CD4-positive, alpha-beta T cell treated with Interleukin-4 for 4 hours (primary cell): ENCODE results near the gene TJP2.

Experiments used
- DNase-seq: peaks from one replicate; pipeline ENCODE4 v3.0.0-alpha.2; 2020

The TJP2 gene

DNA sequence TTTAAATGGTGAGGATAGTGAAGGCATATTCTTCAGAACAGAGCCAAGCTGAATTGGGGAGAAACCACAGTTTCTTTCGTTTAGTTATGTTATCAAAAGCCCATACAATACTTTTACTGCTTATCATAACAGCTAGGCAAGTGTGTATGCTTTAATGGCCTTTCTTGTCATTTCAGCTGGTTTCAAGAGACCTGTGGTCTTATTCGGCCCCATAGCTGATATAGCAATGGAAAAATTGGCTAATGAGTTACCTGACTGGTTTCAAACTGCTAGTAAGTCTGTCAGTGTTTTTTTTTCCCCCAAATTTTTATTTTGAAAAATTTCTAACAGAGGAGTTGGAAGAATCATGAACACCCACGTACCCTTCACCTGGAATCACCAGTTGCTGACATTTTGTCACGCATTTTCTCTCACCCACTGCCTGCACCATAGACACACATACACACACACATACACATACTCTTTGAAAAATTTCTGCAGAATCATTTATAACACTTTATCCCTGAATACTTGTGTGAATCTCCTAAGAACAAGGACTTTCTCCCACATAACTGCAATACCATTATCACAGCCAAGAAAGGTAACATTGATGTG lies 63.7 kb downstream of the TJP2 start:
- no peak for DNase-seq

DNA sequence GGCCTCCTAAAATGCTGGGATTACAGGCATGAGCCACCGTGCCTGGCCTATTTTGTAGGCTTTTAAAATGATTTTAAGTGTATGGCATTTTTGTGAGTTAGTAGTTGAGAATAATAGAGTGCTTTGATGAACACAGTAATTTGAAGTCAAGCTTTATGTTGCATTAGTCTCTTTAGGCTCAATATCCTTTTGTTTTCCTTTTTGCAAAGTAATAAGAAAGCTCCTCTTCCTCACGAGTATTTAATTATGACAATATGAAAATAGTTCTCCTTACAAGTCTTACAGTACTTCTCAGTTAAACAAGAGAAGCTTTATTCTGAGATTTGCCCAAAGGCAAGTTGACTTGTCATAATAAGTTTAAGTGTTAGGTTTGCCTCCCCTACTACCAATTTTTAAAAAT lies 69.0 kb downstream of the TJP2 start:
- DNase-seq = no peak

DNA sequence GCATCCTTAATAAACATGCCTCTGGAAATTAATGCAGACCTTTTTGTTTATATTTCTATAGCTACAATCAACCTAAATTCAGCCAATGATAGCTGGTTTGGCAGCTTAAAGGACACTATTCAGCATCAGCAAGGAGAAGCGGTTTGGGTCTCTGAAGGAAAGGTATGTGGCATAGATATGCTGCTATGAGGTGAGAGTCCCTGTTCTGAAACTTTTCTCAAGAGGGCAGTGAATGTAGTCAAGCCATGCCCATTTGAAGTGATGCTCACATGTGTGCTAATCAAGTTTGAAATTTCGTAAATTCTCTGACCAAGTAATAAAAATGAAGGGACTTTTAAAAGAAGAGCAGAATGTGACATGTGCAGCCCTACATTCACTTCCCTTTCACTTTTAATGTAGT lies 72.6 kb downstream of the TJP2 start:
- no peak for DNase-seq

DNA sequence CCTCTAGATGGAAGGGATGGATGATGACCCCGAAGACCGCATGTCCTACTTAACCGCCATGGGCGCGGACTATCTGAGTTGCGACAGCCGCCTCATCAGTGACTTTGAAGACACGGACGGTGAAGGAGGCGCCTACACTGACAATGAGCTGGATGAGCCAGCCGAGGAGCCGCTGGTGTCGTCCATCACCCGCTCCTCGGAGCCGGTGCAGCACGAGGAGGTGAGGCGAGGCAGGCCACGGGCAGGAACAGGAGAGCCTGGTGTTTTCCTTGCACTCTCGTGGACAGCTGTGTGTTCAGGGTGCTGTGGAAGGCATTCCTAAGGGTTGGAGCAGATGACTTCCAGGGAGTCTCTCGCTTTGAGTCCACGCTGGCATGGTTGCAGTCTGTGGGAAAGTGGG lies 73.9 kb downstream of the TJP2 start:
- no peak for DNase-seq

GRCh38 chr9:69249337-69249736 lies 75.3 kb downstream of the TJP2 start:
- no peak for DNase-seq

DNA sequence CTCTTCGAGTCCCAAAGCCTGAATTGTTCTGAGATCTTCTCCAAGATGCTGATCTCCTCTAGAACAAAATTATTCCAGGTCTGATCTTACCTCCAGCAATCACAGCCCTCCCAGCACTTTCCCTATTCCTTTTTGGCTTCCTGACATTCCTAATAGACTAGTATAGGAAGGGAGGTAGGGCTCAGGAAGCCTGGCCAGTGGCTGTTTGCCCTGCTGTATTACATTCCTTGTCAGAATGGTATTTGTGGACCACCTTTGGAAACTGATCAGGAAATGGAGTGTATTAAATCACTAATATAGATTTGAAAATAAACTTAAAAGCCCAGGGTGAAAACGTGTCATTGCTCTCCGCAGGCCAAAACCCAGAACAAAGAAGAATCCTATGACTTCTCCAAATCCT lies 76.6 kb downstream of the TJP2 start:
- DNase-seq = no peak

DNA sequence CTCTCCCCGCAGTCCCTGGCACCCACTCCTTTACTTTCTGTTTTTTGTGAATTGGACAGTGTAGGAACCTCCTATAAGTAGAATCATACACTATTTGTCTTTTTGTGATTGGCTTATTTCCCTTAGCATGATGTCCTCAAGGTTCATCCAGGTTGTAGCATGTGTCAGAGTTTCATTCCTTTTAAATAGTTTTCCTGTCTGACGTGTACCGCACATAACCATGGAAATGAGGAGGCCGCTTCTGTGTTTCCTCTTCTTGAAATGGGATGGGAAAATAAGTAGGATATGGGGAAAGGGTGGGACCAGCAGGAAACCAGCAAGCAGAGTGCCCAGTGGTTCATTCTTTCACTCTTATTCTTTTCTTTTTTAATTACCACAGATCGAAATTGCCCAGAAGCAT lies 78.4 kb downstream of the TJP2 start:
- no peak for DNase-seq

DNA sequence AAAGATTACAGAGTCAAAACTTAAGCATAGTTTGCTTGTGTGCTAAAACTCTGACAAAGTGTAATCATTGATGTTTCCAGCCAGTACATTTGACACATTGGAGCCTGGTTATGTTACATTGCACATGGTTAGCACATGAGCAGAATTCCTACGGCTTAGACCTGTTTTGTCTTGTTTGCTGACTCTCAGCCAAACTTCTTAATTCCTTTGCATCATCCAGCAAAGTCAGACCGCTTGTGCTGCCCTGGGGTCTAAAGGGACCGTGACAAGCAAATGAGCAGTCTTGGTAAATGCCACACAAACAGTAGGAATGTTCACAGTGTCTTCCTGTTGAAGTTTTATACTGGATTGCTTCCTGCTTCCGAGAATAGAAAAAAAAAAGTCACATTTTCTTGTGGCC lies 79.0 kb downstream of the TJP2 start:
- DNase-seq = no peak

GRCh38 chr9:69254223-69254622 lies 80.1 kb downstream of the TJP2 start:
- DNase-seq = no peak

- no peak for DNase-seq
Observed at GRCh38 chr9:69255591-69255990, 81.5 kb downstream of the TJP2 start.

- DNase-seq = no peak
Observed at GRCh38 chr9:69258551-69258950, 84.5 kb downstream of the TJP2 start.

DNA sequence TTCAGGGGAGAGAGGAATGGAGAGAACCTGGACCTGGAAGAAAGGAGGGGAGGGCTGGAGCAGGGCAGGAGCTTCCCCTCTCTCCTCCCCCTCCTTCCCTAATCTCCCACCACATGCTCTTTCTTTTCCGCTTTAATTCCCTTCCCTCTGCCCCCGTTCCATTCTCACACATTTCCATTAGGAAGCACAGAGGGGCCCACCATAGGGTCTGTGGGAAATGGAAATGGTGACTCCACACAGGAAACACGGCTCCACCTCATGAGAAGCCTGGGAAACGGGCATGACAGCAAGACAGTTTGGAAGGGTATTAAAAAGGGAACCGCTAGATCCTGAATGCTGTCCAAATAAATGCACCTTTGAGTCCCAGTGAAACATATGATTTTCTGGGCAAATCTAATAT lies 86.1 kb downstream of the TJP2 start:
- DNase-seq = no peak

- no peak for DNase-seq
Observed at GRCh38 chr9:69261636-69262035, 87.6 kb downstream of the TJP2 start.

DNA sequence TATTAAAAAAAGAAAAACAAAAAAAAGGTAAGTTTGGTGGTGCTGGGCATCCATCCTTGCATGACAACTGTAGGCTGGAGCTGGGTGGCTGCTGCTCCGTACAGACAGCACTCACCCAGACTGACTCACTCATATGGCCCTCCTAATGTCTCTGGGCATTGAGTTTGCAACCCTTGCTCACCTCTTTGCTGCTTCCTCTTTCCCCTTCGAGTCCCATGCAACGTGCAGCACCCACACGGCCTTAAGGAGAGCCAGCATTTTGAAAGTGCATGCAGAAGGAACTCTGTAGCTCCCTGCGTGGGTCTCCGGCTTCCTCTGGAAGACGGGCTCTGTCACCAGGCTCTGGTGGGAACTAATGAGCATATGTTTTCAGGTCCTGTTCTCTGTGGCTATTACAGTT lies 90.4 kb downstream of the TJP2 start:
- DNase-seq = no peak

DNA sequence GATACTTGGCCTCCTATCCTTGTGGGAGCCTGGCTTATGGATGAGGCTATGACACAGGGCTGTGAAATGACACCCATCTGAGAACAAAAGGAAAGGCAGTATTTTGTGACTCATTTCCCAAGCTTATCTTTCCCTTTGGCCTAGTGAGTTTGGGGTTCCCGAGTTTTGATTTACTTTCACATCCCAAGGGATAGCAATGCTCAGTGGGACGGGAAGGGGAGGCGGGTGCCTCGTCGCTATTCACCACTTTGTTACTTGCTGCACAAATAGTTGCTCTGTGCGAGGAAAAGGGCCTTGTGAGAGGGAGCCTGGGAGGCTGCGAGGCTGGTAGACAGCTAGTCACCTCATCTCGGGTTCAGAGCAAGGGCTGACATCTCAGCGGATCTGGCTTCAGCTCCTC lies 91.8 kb downstream of the TJP2 start:
- DNase-seq = no peak

- DNase-seq = no peak
Observed at GRCh38 chr9:69272212-69272611, 98.1 kb downstream of the TJP2 start.

DNA sequence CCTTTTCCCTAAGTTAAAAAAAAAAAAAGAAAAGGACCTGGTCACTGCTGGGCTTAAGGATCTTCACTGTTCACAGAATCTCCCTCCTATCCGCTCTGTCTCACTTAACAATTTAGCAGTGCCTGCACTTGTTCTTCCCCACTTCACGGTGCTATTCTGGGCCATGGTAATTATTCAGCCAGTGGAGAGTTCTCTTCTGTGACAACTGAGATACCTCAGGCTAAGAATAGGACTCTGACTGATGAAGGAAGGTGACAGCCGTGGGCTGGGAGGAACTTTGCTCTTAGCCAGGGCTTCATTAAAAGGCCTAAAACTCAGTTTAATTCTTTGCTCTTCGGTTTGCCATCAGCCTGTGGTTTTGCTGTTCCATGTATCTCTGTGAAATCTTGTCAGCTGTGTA lies 99.1 kb downstream of the TJP2 start:
- DNase-seq = no peak

- no peak for DNase-seq
Observed at GRCh38 chr9:69276775-69277174, 102.7 kb downstream of the TJP2 start.

- no peak for DNase-seq
Observed at GRCh38 chr9:69279084-69279731, 105.1 kb downstream of the TJP2 start.

- DNase-seq = no peak
Observed at GRCh38 chr9:69279733-69280132, 105.7 kb downstream of the TJP2 start.

DNA sequence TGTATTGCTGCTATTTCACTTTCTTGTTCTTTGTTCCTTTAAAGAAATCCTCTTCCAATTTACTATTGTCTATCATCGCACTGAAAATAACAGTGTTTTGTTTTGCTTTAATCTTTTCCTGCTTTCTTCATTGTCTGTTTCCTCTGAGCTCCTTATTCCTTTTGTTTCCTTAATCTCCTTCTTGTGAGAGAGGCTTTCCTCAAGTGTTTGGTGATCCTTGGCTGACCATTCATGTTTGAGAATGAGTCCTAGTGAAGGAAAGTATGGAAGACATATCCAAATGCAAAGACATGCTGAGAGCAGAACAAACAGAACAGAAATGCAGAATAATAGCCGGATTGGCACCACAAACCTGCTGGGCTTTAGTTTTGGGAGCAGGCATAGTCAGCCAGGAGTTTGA lies 108.9 kb downstream of the TJP2 start:
- no peak for DNase-seq

DNA sequence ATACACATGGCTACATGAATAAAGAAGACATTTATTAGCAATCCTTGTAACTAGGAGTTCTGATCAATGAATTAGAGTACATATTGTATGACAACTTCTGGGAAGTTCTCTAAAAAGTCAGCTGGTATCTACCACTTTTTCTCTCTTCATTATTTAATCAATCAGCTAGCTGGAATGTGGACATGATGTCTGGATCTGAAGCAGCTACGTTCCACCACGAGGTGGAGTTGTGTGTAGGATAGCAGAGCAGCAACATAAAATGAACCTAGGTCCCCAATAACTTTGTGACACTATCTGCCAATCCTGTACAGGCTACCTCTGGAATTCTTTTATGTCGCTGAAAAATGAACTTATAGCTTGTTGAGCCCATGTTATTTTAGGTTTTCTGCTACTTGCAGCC lies 118.0 kb downstream of the TJP2 start:
- no peak for DNase-seq

DNA sequence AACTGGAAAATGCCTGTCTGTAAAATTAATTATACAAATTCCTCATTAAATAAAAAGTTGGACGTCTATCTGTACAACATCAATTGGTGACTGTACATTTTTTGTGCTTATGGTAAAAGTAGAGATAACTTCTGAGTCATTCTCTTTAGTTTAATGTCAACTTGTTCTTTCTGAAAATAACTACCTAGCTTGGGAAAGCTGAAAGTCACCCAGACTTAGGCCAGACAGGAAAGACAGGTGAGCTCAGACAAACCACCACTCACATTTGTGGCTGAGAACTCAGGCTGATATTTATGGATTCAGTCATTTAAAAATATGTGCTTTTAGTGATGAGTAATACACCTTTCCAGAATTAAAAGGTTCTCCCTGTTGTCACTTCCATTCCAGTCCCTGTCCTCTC lies 119.1 kb downstream of the TJP2 start:
- DNase-seq = no peak

DNA sequence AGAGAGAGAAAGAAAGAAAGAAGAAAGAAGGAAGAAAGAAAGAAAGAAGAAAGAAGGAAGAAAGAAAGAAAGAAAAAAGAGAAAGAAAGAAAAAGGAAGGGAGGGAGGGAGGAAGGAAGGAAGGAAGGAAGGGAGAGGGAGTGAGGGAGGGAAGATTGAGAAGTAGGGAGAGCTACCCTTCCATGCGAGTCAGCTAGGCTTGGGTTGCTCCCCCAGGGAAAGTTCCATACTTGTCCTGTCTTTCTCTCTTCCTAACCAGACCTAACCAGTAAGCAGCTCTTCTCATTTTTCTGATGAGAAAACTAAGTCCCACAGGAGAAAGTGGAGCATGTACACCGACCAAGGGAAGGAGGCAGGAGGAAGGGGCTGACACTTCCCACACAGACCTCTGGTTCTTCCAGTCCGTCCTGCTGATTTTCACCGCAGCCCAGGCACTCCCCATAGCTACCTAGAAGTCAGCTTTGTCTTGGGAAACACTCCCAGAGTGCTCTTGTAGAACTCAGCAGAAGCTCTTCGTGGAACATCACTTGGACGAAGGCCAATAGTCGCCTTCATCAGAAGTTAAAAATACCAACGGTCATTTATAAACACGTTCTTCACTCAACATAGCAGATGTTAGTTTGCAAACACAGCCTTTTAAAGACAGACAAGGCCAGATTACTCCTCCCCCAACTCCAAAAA lies 121.9 kb downstream of the TJP2 start:
- no peak for DNase-seq
